ENCODE data around the gene AHSP.

AHSP gene

DNA sequence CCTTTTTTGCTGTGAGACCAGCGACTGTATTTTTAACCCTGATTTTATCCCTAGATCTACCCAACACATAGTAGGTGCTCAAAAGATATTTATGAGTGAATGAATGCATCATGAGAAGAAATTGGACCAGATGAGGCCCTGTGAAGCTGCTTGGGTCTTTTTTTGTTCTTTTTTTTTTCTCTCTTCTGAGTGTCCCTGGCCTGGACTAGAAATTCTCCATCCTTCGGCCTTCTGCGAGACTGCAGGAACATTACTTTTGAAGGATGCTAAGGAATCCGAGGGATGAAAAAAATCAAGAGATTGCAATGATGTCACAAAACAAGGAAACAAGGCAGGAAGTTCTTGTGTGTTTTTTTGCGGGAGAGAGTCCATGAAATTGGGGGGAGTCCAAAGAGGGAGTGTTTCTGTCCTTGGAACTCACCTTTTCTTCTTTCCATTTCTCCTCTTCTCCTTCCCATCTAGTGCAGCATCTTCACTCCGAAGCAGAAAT is 18.9 kb upstream of the AHSP start:
- Mint-ChIP-seq H3K4me3 (peak overlapping the region; percentile 89), H3K27ac (peak overlapping the region; percentile 95), H3K9me3 (no peaks in the 10 kb centered on the region), H3K36me3 (ENCODE audit: low read depth) (no peaks in the 10 kb centered on the region), H3K27me3 (ENCODE audit: low read depth, poor library complexity) (peaks cover 26% of the 10 kb centered on the region), H3K4me1 (peaks cover 25% of the 10 kb centered on the region)
- DNase-seq = no peak
- TF ChIP-seq, protein P1, sequence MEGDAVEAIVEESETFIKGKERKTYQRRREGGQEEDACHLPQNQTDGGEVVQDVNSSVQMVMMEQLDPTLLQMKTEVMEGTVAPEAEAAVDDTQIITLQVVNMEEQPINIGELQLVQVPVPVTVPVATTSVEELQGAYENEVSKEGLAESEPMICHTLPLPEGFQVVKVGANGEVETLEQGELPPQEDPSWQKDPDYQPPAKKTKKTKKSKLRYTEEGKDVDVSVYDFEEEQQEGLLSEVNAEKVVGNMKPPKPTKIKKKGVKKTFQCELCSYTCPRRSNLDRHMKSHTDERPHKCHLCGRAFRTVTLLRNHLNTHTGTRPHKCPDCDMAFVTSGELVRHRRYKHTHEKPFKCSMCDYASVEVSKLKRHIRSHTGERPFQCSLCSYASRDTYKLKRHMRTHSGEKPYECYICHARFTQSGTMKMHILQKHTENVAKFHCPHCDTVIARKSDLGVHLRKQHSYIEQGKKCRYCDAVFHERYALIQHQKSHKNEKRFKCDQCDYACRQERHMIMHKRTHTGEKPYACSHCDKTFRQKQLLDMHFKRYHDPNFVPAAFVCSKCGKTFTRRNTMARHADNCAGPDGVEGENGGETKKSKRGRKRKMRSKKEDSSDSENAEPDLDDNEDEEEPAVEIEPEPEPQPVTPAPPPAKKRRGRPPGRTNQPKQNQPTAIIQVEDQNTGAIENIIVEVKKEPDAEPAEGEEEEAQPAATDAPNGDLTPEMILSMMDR (IDR thresholded peaks at IDR 0.05) = no peak

DNA sequence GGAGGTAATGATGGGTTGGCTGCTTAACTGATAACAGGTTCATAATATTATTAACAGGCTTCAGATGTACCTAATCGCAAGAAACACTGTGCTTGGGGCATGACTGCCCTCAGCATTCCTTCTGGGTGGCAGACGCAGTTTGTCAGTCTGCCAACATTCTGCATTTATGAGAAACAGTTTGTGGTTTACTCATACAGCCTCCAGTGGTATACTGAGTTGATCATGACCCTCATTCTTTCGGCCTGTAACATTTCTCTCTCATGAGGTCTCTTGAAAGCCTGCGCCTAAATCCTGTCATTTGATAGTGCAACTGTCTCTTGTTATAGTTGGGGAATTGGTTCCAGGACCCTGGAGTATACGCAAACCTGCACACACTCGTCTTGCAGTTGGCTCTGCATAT is 14.6 kb upstream of the AHSP start:
- Mint-ChIP-seq H3K4me3 (no peak overlapping the region), H3K9me3 (peaks cover 23% of the 10 kb centered on the region), H3K27me3 (ENCODE audit: low read depth, poor library complexity) (peaks cover 35% of the 10 kb centered on the region), H3K36me3 (ENCODE audit: low read depth) (no peaks in the 10 kb centered on the region), H3K27ac (no peak overlapping the region), H3K4me1 (peaks cover 16% of the 10 kb centered on the region)
- TF ChIP-seq, protein P1 (IDR thresholded peaks at IDR 0.05) = no peak
- no peak for DNase-seq

DNA sequence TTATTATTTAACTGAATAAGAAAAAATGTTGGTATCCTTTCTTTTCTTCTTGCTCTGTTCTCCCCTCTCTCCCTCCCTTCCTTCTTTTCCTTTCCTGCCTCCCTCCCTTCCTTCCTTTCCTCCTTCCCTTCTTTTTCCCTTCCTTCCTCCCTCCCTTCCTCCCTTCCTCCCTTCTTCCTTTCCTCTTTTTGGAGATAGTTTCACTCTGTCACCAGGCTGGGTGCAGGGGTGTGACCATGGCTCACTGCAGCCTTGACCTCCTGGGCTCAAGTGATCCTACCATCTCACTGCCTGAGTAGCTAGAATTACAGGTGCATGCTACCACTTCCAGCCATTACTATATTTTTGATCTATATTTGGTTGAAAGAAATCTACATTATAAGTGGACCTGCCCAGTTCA is 13.8 kb upstream of the AHSP start:
- DNase-seq = no peak
- no peak overlapping the region for H3K27ac Mint-ChIP-seq

DNA sequence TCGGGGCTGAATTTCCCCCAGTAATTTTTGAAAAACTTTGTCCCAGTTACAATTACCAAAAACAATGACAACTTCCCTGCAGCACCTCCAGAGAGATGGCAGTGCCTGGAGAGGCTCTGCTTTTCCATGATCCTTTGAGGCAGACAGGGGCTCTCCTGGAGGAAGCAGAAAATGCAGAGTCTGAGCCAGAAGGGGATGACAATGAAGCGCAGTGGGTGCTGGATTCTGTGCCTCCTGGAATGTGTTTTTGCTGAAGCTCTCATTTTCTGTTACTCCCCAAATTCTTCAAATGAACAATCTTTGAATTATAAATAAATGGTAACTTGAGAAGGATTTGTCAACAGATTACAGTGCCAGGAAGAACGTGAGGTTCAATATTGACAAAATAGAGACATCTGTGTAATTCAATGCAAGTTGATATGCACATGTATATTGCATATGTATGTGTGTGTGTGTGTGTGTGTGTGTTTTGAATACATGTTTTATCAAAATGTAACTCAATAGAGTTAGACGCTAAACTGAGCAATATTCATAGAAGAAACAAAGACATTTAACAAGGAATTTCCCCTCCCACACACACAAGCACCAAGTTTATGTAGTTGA is 9.8 kb upstream of the AHSP start:
- no peaks in the 10 kb centered on the region for H3K4me1 Mint-ChIP-seq
- no peak for DNase-seq
- peaks cover 22% of the 10 kb centered on the region for H3K27me3 Mint-ChIP-seq (ENCODE audit: low read depth, poor library complexity)
- TF ChIP-seq, protein P1 (IDR thresholded peaks at IDR 0.05) = no peak
- peaks cover 24% of the 10 kb centered on the region for H3K9me3 Mint-ChIP-seq
- H3K4me3 Mint-ChIP-seq = no peak overlapping the region
- H3K27ac Mint-ChIP-seq = no peak overlapping the region
- no peaks in the 10 kb centered on the region for H3K36me3 Mint-ChIP-seq (ENCODE audit: low read depth)

More for the DNA sequence above, 13.8 kb upstream of the AHSP start:
- H3K9me3 Mint-ChIP-seq = peaks cover 24% of the 10 kb centered on the region
- H3K36me3 Mint-ChIP-seq (ENCODE audit: low read depth) = no peaks in the 10 kb centered on the region
- H3K4me1 Mint-ChIP-seq = peaks cover 11% of the 10 kb centered on the region
- H3K4me3 Mint-ChIP-seq = no peak overlapping the region
- peaks cover 35% of the 10 kb centered on the region for H3K27me3 Mint-ChIP-seq (ENCODE audit: low read depth, poor library complexity)
- TF ChIP-seq, protein P1 (IDR thresholded peaks at IDR 0.05) = no peak

DNA sequence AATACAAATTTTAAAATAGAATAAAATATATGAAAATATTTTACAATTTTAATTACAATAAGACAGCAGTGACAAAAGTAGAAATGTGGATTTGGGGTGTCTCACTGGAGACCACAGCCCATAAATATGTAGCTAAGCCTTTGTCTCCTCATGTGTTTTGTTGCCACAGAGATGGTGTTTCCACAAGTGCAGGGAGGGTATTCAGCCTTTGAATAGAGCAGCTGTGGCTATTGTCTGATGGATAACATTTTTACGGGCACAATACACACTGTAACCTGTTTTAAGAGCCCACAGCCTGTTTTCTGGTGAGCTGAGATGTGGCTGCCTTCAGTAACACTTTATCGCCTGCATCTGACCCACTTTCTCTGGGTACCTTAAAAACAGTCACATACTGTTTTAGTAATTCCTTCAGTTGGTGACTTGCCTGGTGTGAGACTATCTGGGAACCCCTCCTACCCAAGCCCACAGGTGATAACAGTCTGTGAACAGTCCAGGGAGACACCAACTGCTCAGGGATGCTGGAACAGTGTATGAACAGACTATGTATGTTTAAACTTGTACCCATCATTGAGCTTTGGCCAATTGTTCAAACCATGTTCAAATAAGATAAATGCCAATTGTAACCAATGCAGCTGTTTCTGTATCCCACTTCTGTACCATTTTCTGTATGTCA is 7.8 kb upstream of the AHSP start:
- TF ChIP-seq, protein P1 (IDR thresholded peaks at IDR 0.05) = no peak
- Mint-ChIP-seq H3K4me1 (no peaks in the 10 kb centered on the region), H3K36me3 (ENCODE audit: low read depth) (no peaks in the 10 kb centered on the region), H3K9me3 (peaks cover 24% of the 10 kb centered on the region), H3K27me3 (ENCODE audit: low read depth, poor library complexity) (peaks cover 21% of the 10 kb centered on the region), H3K27ac (no peak overlapping the region), H3K4me3 (no peak overlapping the region)
- no peak for DNase-seq

DNA sequence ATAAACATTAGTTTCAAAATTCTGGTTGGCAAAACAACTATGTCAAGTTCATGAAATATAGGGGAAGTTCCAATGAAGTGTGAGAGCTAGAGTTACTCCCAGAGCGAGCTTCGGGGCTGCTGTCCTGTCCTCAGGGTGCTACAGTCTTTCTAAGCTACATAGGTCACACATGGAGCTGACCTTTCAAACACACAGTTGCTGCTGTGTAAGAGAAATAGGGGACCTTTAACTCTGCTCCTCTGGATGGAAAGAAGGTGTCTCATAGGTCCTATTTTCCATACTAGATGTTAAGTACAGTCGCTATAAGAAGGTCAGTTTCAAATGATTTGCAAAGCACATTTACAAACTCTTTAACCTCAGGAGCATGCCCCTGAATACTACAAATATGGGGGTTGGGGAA is 6.3 kb upstream of the AHSP start:
- Mint-ChIP-seq H3K4me3 (no peak overlapping the region), H3K9me3 (peaks cover 15% of the 10 kb centered on the region), H3K36me3 (ENCODE audit: low read depth) (no peaks in the 10 kb centered on the region), H3K27me3 (ENCODE audit: low read depth, poor library complexity) (peaks cover 22% of the 10 kb centered on the region), H3K4me1 (no peaks in the 10 kb centered on the region), H3K27ac (no peak overlapping the region)
- DNase-seq = no peak
- TF ChIP-seq, protein P1 (IDR thresholded peaks at IDR 0.05) = no peak

Measured in nephron progenitor cell (in vitro differentiated cells).